GM11168 (cell line): ENCODE results near the gene BID.
"Not testable (repeated sequence)": the region's sequence is repeated elsewhere in the genome, so short reads cannot be mapped to it uniquely, and the experiment has no call there.

Experiments used
- in situ Hi-C: fragments of 300-500 bp; cut with MboI; formaldehyde crosslinking; loops from one replicate; pipeline ENCODE4 v1.12.0; 2022; ENCODE audit warnings: low sequenced_read_pairs; ENCODE audit not compliant: unreplicated experiment

BID gene

DNA sequence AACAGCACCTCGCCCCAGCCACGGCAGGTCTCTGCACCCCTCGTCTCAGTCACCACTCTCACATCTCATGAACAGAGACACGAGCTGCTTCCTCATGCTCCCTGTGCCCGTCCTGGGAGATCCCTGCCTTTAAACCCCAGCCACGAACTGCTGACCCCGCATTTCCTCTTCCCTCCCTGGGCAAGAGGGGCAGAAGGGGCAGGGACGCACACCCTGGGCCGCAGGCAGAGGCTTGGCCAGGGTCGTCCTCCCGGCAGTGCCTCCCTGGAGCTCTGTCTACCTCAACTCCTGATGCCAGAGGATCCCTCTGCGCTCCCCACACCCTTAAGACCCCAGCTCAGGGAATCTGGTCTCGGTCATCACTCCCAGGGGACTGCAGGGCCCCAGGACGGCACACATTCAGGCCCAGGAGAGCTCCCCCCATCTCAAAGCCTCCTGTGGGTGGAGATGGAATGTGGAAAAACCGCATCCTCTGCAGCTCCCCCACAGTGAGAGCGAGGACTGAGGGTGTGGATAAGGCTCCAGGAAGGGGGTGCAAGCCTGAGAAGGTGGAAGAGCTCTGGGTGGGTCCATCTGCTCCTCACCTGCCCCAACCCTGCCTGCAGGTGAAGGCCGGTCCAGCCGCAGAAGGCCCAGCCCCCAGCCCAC, 1.2 kb downstream of the BID start:
- in situ Hi-C loops = no loop called here

DNA sequence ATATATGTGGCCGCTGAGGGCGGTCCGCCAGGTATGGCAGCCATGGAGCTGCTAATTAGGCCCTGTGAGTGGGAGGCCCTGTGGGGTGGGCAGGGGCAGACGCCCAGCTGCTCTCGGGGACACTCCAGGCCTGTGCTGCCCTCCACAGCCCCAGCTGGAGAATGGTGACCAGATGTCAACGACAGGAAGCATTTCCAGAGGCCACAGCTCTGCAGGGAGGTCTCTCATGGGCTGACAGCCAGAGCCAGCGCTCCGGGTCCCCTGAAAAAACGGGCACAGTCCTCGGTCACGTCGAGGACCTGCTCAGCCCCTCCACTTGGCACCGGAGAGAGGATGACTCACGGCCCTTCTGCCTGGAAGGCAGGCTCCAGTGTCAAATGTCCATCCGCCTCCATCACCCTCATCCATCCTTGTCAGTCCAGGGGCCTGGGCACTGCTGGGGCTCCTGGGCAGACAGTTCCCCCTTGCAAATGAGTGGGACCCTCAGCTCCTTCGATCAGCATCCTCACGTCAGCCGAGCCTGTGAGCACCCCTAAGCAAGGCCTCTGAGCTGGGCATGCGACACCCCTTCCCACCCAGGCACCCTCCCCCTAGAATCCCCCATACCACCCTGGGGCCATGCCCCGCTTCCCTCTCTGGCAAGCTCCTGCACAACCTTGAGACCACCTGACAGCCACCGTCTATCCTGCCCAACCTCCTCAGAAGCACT, 1.9 kb downstream of the BID start:
- in situ Hi-C loops = no loop called here

DNA sequence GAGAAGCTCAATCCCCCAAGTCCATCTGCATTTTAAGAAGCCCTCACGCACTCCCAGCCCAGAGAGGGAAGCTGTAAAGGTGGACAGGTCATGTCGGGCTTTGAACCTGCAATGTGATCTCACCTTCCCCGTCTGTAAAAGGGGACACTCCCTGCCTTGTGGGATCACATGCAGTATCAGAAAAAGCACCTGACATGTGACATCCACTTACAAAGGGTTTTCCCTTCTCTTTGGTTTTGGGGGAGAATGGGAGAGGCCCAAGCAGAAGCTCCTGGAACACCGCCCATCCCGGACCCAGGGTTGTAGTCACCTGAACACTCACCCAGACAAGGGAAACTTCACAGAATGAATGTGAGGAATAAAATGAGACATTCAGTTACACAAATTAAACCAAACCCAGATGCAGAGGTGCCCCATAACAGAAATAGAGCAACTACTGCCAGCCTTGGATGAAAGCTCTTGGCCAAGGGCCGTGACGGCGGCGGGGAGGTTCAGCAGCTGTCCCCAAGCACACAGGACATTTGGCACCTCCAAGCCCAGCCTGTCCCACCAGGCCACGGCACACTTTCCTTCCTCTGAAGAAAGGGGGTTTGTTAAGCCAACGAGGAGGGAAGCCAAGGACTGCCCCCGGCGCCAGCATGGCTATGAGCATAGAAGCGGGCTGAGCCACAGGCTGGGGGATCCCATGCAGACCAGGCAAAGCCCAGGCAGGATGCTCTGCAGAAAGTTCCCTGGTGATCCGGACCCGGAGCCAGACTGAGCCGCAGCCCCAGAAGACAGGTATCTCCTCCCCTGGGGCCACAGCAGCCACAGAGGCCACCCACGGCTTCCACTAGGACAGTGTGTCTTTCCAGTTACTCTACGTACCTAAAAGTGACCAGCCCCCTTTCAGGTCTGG, 3.8 kb downstream of the BID start:
- in situ Hi-C loops = no loop called here

DNA sequence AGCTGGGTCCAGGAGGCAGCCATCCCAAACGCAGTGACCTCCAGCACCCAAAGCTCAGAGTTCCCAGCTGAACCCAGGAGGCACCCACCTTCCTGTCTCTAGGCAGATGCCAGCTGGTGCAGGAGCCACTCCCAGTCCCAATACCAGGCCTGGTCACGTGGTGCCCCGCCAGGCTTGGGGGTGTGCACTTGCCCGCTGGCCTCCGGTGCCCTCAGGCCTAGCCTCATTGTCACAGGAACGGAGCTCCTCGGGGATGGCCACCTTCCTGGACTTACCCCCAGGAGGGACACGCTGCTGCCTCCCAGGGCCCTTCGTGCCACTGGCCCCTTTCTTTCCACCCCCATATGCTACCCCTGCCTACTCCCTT, 4.6 kb downstream of the BID start:
- in situ Hi-C loops = no loop called here

DNA sequence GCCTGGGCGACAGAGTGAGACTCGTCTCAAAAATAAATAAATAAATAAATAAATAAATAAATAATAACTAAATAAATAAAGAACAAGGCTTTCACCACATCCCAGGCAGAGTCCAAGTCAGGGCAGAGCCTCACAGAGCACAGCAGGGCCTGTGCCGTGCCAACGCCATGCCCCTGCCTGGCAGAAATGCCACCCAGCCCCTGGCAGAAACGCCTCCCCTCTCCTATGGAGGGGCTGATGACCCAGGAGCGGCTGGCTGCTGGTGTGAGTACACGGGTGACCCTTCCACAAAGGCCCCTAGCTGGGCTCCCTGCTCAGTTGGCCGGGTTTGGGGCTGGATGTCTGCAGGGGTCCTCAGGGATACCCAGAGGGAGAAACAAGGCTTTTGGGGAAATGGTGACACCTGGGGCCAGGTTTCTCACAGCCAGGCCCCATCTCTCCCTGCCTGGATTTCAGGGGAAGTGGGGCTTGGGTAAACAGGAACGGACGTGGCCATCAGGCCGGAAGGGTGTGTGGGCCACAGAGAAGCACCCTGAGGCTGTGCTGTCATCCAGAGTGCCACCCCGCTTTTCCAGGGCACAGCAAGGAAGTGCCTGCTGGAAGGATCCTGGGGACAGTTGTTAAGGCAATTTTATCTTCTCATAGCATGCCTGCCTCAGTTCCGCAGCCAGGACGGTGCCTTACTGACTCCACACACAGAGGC, 5.1 kb downstream of the BID start:
- in situ Hi-C loops = no loop called here

DNA sequence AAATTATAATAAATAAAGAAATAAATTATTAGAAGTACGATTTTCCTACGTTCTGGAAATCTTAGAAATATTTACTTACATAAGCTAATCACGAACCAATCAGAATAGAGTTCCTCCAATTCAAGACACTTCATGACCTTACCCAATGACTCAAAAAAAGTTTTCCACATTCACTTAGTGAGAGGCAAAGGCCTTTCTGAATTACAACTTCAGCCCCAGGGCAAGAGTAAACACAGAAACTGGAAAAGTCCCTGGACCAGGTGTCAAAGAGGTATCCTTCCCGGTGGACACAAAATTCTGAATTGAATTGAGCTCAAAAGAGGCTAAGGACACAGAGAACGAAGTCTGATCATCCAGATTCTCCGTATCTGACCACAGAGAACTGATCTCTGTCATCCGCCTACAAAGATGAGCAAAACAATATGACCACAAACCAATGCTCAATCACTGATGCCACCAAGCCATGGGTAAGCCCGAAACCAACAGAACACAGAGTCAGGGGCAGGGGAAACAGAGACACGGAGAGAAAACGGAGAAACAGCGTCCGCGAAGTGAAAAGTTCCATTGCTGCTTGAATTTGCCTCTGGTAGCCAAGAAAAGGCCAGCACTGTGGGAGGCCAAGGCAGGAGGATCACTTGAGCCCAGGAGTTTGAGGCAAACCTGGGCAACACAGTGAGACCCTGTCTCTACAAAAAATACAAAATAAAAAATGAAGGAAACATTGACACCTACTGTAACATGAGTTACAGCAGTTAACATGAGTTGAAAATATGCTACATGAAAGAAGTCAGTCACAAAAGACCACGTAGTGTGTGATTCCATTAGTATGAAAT, 6.8 kb downstream of the BID start:
- in situ Hi-C loops = no loop called here

DNA sequence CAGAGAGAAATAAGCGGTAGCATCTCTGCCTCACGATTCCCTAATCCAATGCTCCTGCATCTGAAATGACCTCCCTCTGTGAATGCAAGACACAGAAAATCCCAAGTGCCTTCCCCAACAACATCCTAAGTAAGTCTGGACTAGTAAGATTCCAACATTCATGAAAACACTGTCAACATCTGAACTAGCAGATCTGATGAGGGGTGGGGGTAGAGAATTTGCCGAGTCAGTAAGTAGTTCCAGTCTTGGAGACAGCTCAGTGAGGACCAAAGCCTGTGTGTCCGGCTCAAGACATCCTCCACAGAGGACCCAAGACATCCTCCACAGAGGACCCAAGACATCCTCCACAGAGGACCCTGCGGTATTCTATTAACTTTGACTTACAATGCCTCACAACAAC, 9.4 kb downstream of the BID start:
- in situ Hi-C loops = not testable (repeated sequence)

DNA sequence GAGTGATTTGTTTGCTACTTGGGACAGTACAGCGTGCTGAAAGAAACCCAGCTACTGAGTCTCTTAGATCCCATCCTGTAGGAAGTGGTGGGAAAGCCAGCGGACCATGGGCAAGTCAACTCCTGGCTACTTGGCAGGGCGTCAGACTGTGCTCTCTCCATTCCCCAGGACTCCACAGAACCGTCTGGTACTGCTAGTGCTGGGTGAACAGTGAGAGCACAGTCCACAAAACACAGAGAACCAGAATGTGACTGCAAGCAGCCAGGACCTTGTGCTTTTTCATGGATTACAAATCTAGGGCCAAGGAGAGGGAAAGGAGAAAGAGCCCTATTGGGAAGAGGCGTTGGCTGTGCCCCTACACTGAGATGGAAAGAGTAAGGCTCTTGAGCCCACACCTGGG, 10.2 kb downstream of the BID start:
- in situ Hi-C loops = no loop called here

DNA sequence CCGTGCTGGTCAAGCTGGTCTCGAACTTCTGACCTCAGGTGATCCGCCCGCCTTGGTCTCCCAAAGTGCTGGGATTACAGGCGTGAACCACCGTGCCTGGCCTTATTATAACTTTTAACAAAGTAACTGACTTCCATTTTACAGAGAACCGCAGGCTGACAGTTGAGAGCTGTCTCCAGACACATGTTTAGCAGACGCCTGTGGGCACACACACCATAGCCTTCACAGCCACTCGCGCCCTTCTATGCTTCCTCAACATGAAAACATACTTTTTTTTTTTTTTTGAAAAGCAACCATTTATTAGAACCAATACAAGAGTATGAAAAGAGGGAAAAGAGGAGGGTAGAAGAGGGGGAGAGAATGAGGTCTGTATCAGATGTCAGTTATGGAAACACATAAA, 10.8 kb downstream of the BID start:
- in situ Hi-C loops = not testable (repeated sequence)

DNA sequence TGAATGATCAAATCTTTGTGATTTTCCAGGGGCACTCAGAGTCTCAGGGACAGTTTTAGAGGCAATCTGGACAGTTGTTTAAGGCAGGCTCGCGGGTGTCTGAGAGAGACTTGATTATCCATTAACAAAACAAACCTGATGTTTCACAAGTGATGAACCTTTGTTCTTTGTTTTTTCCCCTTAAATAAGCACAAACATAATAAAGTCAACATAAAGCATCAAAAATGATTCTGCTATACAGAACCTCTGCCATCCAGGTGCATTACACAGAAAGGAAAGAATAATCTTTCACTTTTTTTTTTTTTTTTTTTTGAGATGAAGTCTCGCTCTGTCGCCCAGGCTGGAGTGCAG, 13.2 kb downstream of the BID start:
- in situ Hi-C loops = no loop called here

DNA sequence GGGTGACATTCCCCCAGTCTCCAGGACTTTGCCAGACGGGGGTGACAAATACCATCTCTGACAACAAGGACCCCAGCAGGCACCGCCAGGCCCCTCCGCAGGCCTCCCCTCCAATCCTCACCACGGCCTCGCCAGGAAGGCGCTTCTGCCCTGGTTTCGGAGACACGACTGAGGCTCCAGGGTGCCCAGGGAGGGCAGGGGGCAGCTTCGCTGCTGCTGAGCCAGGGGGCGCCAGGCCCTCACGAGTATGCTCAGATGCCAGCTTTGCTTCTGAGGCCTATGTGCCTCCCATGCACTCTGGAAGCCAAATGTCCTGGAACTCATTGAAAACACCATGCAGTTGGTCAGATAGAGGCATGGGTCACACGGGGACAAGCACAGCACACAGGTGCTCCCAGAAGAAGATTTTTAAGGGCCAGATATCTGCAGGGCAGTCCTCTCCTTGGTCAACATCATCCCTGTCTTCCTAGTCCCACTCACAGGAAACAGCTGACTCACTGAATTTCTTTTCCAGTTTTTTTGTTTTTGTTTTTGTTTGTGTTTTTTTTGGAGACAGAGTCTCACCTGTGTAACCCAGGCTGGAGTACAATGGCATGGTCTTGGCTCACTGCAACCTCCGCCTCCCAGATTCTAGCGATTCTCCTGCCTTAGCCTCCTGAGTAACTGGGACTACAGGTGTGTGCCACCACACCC, 19.9 kb downstream of the BID start:
- in situ Hi-C loops = no loop called here

DNA sequence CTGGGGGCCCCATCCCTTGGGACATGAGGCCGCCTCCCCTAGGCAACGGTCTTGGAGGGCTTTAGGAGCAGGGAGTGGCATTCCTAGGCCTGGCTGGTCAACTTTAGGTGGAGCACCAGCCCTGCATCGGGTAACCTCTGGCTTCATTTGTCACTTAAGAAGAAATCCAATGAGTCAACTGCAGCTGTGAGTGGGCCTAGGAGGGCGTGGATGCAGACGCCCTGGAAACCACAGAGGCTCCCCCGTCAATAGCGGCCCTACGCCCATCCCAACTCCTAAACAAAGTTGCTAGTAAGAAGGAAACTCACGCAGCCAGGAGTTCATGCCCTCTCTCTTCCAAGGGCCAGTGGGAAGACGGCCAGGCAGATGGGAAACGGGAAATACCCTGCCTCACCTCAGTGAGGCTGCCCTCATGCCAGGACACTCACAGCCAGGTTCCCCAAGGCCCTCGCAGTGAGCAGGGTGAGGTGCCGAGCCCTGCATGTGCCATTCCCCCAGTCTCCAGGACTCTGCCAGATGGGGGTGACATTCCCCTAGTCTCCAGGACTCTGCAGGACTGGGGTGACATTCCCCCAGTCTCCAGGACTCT, 20.8 kb downstream of the BID start:
- in situ Hi-C loops = no loop called here

DNA sequence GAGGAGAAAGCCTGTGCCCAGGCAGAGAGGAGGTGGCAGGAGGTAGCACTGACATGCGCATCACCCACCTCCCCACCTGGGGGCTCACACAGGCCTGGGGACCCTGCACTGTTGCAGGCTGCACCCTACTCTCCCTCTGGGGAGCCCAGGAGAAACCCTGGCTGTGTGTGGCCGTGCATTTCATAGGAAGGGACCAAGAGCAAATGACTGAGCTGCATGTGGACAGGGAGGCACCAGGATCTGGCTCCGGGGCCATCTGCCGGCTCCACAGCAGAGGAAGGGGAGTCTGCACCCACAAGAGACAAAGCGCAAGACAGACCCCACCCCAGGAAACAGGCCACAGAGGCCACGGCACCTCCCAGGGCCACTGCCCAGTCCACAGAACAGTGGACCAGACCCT, 22.7 kb downstream of the BID start:
- in situ Hi-C loops = no loop called here

DNA sequence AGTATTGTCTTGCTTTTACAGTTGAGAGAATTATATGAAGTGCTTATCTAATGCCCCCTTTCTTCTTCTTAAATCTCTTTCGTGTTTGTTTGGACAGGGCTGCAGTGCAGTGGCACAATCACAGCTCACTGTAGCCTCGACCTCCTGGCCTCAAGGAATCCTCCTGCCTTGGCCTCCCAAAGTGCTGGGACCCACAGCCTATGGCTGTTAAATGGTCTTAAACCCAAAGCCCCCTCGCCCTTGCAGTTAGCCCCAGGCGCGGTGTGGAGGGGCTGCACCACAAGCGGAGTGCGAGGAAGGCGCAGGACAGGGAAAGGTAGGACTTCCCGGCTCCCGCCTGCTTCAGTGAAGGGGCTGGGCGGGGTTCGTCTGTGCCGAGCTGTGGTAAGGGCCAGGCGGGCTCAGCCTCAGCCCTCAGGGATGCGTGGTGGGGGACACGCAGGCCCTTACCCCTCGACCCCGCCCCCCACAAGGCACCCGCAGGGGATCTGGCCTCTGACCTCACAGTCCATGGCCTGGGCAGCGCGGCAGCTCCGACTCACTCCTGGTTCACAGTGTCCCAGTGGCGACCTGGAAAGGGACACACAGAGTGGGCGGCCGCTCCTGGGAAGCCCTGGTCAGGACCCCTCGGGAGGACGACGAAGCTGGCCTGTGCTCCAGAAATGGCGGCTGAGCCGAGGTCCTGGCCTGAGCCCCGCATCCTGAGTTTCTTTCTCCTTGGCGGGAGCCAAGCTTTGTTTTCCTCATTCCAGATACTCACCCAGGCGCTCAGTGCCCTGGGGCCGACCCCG, 24.5 kb downstream of the BID start:
- in situ Hi-C loops = loop anchor here (10.0 kb wide), 1 partner anchor 45 kb away; no protein-coding TSS in a partner anchor

DNA sequence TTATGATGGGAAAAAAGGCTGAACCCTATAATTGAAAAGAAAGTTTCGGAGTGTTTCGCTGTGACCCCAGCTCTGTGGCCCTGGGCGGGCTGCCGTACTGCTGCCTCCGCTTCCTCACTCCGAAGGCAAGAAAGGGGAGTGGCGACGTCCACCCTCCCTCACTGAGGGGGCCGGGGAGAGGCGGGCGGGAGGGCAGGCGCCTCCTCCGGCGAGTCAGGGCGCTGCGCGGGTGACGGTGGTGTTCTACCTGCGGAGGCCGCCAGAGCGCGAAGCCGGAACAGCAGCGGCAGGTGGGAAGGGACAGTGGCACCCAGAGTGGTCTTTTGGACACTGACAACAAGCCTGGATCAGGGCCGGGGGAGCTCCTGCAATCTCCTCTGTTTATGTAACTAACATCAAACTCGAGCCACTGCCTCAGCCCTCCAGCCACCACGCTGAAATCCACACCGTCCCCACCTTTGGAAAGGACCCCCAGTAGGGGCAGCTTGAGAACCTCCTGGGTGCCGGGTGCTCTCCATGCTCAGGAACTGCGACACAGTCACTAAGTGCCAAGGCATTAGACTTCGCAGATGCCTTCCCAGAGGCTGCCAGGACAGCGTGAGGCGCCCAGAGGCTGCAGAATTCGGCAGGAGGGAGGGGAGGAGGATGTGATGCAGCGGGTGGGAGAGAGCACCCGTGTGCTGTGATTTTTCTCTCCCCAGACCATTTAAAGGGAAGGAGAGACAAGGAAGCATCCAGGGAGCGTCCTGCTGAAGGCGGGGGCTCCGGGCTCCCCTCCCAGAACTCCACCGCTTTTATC, 25.5 kb downstream of the BID start:
- in situ Hi-C loops = loop anchor here (10.0 kb wide), 1 partner anchor 46 kb away; no protein-coding TSS in a partner anchor

DNA sequence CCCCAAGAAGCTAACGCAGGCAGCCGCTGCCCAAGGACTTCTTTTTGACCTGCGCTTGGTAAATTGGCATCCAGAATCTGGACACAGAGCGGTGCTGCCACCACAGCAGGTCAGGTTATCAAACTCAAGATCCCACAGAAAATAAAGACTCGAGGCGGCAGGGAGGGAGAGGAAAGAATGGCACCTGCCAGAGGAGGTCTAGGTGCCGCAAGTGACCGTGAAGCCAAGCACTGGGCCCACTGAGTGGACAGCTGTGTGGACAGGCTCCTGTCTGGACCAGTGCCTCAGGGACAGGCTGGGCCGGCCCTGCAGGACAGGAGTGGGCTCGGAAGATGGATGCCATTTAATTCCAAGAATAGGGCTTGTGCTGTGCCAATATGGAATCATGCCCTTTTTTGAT, 27.4 kb downstream of the BID start:
- in situ Hi-C loops = loop anchor here (10.0 kb wide), 1 partner anchor 48 kb away; no protein-coding TSS in a partner anchor

DNA sequence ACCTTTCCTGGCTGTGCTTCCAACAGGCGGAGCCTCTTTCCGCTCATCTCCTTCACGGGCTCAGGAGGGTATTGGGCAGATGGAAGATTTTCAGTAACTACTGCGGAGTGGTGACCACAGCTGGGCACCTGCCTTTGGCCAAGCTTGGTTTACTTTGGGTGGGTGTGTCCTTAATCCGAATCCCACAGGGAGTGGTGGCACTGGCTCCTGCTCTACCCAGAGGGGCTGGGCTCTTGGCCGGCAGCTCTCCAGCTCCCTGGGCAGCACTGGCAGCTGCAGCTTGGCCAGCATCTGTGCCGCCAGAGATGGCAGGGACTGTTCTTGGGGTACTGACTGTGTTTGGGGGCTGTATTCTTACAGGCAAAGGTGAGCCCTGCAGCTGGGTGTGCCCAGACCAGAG, 29.8 kb downstream of the BID start:
- in situ Hi-C loops = loop anchor here (10.0 kb wide), 1 partner anchor 50 kb away; no protein-coding TSS in a partner anchor
